GM21423 (cell line): ENCODE results near the gene WDR18.

Source experiments
- ATAC-seq: cut with Tn5 transposase; IDR thresholded peaks from one replicate; pipeline ENCODE4 v1.9.1; 2021; ENCODE audit warnings: mild to moderate bottlenecking, moderate library complexity; ENCODE audit not compliant: unreplicated experiment

The WDR18 gene

DNA sequence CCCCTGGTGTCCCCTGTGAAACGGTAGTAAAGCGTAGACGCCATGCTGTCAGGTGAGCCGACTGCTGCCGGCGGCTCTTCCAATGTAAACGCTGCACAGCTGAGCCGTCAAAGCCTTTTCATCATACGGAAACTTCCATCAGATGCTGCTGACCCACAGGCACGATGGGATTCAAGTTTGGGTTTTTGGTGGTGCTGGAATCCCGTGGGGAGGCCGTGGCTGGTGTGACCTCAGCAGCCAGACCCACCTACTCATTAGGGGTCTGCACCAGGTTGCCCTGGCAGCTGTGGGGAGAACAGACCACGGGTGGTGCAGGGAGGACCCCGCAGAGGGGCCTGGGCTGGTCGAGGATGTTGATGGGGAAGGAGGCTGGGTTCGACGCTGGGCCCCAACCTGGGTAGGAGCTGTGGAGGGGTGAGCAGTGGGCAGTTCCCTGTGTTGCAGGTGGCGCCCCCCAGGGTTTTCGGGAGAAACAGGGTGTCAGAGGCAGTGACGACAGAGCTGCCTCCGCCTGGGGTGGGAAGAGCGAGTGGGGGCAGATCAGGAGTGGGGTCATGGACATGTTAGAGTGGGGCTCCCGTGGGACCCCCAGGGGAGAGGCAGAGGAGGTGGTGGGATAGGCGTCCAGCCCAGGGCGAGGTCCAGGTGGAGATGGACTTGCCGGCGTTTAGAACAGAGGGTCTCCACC, 22.7 kb downstream of the WDR18 start:
- ATAC-seq = no peak

DNA sequence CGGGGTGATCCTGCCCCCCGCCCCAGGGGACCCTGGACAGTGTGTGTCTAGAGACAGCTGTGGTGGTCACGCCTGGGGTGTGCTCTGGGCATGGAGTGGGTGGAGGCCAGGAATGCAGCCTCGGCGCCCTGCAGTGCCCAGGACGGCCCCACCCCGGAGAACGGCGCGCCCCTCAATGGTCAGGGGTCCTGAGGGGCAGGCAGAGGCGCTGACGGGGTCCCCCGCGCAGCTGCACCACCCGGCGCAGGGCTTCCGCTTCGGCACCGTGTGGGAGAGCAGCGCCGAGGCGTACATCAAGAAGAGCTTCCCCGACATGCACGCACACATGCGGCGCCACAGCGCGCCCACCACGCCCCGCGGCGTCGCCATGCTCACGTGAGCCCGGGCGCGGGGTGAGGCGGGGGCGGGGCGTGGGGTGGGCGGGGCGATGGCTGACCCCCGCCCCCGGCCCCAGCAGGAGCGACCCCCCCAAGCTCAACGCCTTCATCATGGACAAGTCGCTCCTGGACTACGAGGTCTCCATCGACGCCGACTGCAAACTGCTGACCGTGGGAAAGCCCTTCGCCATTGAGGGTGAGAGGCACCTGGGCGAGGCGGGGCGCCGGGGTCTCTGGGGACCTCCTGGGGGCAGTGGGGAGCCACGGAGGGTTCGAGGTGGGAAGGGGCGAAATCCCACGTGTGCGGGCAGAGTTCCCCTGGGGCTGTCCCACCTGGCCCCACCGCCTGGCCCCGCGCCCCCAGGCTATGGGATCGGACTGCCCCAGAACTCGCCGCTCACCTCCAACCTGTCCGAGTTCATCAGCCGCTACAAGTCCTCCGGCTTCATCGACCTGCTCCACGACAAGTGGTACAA, 23.5 kb downstream of the WDR18 start:
- no peak for ATAC-seq

DNA sequence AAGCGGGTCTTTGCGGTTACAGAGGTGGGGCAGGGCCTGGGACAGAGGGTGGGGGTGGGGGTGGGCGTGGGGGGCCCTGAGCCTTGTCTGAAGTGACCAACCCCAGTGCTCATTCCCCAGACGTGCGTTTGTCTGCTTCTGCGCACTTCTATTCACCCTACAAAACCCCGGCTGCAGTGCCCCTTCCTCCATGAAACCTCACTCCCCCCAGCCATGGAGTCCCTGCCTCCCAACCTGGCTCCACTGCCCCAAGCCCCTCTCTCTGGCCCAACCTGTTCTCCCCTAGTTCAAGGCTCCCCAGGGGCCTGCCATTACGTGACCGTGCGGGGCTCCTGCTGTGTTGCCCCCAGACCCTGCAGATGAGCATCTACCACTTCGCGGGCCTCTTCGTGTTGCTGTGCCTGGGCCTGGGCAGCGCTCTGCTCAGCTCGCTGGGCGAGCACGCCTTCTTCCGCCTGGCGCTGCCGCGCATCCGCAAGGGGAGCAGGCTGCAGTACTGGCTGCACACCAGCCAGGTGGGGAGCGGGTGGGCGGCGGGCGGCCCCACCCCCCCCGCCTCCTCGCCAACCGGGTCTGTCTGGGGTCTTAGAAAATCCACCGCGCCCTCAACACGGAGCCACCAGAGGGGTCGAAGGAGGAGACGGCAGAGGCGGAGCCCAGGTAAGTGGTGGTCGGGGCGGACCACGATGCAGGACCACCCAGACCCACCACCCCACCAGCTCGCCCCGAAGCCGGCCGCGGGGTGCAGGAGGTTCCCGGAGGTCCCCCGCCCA, 24.3 kb downstream of the WDR18 start:
- ATAC-seq = no peak

DNA sequence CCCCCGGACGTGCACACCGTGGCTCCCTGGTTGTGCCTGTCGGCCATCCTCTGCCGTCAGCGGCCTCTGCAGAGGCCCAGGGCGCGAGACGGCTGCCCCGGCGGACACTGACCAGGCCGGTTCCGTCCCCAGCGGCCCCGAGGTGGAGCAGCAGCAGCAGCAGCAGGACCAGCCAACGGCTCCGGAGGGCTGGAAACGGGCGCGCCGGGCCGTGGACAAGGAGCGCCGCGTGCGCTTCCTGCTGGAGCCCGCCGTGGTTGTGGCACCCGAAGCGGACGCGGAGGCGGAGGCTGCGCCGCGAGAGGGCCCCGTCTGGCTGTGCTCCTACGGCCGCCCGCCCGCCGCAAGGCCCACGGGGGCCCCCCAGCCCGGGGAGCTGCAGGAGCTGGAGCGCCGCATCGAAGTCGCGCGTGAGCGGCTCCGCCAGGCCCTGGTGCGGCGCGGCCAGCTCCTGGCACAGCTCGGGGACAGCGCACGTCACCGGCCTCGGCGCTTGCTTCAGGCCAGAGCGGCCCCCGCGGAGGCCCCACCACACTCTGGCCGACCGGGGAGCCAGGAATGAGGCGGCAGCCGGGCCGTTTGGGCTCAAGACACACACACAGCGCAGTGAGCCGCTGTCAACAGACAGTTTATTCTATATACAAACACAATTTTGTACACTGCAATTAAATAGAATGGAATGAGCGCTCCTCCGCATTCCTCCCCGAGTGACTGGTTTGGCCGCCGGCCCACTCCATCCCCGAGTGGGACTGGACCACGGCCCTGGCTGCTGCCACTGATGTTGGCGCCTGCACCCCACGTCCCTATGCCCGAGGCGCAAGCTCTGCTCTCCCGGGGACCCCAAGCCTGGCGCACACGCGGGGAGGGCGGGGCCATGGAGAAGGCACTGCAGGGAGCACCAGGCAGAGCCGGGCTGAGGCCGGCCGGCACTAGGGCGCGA, 25.2 kb downstream of the WDR18 start:
- no peak for ATAC-seq

DNA sequence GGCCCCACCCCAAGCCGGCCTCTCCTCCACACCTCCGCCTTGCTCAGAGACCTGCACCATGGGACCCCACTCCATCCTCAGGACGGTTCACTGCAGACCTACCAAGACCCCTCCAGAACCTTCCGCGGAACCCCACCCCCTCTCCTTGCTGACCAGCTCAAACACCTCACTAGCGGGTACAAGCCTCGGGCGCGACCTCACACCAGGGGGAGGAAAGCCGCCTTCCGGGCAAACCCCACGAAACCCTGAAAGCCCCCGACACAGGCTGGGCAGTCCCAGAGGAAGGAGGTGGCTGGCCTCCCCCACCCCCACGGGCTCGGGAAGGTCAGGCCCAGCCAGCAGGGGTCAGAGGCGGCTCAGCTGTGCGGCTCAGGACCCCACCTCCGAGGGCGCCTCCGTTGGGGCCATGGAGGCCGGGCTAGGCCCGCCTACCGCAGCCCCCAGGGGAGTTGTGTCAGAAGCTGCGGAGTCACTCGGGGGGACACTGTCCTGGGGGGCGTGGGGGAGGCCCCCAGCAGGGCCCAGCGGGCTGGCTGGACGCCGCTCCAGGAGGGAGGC, 25.9 kb downstream of the WDR18 start:
- ATAC-seq = no peak

DNA sequence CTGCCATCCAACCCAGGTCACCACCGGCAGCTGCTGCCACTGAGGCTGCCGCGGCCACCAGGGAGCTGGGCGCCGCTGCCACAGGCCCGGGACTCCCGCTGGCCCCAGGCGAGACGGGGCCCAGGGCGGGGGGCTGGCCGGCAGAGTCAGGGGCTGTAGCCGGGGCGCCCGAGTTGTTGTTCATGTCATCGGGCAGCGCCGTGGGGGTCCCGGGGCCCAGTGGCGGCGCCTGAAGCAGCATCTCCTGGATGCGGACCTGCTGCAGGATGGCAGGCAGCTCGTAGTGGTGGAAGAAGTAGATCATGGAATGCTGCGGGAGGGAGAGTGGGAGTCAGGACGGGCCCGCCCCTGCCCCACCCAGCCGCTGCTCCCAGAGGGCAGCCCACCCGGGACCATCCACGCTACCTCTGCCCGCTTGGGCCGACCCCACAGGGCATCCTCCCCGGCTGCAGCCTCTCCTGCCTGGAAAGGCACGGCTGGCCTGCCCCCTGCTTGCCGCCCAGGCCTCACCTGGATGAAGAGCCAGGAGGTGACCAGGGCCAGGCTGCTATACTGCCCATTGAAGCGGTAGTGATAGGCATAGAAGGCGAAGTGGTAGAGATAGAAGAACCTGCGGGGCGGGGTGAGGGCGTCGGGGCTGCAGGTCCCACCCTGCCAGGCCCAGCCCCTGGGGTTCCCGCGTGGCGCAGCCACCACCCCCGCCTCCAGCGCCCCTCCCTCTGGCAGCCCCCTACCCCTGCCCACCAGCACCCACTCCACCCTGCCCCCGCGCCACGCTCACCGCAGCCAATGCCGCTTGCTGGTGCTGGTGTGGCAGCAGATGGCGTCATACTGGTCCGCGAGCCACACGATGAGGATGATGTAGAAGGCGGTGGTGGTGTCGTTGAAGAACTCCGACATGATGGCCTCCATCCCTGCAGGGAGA, 26.7 kb downstream of the WDR18 start:
- no peak for ATAC-seq

DNA sequence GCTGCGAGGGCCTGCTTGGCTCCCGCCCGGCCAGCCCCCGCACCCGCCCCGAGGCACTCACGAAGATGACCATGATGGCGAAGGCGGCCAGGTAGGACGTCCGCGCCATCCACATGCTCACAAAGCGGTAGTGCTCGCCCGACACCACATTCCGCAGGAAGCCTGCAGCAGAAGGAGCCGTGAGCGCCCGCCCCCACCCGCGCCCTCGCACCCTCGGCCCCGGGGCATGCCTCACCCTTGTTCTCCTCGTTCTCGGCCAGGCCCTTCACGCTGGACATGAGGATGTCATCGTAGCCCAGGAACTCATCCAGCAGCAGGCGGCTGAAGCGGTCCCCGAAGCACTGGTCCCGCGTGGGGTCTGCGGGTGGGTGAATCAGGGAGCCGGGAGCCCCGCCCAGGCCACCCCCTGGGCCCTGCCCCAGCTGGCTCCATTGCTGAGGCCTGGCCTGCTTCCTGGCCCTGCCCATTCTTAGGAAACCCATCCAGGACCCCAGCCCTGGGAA, 27.7 kb downstream of the WDR18 start:
- no peak for ATAC-seq

DNA sequence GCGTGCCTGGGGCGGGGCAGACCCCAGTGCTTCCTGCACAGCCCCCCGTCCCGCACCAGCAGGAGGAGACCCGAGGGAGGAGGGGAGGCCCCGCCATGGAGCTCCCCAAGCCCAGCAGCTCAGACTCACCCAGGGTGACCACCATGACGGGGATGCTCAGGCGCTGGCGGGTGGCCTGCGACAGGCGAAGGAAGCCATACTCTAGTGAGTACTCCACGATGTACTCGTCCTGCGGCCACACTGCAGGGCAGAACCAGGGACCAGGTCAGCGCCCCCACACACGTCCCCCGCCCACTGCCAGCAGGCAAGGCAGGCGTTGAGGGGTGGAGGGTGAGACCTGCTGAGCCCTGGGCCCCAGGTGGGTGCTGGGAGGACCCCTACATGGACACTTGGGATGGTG, 28.2 kb downstream of the WDR18 start:
- no peak for ATAC-seq

DNA sequence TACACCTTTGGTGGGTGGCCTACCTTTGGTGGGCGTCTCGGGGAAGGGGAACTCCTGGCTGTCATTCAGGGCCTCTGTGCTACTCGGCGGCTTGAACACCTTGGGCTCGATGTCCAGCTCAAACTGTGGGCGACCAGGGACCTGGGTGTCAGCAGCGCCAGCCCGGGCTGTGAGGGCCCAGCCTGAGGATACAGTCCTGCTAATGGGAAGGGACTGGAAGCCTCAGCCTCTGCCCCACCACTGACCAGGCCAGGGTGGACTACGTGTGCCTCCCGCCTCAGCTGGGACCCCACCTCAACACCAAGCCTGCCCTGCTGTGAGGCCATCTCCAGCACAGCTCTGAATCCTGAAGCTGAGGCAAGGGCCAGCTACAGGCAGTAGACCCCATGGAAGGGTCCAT, 29.1 kb downstream of the WDR18 start:
- ATAC-seq = no peak

DNA sequence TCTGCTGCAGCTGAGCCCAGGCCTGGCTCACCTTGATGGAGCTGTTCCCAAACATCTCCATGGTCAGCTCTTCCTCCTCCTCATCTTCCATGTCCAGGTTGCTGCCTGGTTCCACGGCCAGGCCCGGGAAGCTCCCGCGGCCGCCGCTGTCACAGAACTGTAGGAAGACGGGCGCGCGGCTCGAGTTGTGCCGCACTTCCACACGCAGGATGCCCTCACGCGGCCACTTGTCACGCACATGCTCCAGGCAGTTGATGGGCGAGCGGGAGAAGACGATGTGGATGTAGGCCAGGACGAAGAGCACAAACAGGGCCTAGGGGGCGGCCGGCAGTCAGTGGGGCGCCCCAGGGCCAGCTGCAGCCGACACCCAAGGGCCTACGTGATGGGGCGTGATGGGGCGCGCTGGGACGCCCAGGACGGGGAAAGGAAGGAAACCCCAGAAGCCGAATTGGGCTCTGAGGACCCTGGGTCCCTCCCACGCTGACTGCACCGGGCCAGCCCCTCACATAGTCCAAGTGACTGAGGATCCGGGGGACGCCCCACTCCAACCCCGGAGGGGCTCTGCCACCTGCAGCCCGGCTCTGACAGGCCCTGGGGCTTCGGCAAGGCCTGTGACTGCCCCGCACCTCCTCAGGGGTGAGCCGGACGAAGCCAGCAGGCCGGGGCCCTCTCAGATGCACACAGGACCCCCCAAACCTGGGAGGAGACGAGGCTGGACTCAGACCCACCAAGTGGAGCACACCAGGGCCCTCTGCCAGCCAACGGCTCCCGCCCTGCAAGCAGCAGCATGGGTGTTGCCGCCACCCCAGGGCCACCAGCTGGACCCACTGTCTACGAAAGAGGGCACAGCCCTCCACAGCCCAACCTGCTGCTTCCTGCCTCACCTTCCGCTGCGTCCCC, 30.3 kb downstream of the WDR18 start:
- no peak for ATAC-seq

DNA sequence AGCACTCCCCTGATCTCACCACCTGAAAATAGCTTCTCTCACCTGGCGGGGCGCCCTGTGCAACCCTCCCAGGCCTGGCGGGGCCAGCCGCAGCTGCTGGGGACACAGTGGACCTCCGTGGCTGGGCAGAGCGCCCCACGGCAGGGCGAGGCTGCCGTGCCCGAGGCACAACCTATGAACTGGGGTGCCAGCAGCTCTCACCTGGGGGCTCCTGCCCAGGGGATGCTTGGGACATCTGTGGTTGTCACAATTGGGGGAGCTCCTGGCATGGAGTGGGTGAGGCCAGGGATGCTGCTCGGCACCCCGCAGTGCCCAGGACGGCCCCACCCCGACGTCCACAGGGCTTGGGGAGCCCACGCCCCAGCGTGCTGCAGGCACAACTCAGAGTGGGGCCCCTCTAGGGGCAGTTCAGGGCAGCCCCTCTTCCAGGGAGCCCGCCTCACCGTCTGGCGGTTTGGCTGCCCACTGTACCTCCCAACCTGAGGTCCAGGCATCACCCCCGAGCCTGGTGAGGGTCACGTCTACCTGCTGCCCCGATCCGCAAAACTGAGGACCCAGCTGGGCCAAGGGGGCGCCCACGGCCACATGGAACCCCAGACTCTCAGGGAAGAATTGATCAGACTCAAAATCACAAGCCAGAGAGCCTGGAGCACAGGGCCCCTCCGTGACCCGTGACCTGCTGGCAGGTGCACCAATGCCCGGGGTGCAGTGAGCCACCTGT, 31.1 kb downstream of the WDR18 start:
- no peak for ATAC-seq

DNA sequence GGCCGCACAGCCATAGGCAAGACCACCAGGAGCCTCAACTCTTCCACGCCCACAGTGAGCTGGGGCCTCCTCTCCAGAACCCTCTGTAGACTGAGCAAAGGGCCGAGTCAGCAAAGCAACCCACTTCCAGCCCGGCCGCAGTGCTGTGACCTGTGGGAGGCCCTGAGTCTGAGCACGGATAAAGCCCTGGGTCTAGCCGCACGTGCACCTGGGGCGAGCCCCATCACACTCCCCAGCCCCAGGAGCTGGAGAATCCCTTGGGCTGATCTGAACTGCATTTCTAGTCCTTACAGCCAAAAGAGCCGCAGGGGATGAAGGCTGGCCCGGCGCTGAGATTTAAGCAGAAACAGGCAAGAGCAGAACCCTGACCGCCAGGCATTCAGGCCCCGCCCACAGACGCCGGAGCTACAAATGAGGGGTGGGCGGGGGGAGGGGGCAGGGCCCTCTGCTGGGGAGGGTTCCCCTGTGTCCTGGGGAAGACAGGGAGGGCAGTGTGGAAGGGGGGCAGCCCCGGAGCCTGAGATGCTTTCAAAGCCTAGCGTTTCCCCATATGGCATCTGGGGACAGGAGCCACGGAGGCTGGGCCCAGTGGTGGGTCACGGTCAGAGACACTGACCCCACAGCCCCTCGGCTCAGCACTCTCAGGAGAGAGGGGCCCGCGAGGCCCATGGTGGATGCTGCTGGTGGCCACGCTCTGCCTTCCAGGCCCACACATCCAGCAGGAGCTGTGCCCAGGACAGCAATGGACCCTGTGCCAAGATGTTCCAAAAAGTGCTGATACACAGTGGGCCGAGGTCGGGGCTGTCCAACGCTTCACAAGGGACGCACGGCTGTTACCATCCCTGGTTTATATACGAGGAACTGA, 31.9 kb downstream of the WDR18 start:
- ATAC-seq = no peak

DNA sequence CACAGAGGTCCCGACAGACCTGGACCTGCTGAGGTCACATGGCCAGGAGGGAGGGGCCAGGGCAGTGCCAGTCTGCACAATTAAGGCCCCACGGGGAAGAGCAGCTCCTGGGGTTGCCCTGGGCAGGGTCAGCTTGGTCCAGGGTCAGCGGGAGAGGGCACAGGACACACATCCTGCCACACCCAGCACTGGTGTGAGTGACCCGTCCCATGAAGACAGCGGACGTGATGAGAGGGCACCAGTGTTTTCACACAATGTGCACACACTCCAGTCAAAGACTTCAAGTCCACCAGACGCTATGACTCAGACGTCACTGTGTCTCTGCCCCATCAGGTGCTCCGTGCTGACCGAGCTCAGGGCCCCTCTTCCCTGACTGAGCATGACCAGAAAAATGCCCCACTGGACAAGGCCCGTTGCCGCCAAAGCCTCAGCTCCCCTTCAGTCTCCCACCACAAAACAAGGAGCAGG, 32.5 kb downstream of the WDR18 start:
- ATAC-seq = no peak

DNA sequence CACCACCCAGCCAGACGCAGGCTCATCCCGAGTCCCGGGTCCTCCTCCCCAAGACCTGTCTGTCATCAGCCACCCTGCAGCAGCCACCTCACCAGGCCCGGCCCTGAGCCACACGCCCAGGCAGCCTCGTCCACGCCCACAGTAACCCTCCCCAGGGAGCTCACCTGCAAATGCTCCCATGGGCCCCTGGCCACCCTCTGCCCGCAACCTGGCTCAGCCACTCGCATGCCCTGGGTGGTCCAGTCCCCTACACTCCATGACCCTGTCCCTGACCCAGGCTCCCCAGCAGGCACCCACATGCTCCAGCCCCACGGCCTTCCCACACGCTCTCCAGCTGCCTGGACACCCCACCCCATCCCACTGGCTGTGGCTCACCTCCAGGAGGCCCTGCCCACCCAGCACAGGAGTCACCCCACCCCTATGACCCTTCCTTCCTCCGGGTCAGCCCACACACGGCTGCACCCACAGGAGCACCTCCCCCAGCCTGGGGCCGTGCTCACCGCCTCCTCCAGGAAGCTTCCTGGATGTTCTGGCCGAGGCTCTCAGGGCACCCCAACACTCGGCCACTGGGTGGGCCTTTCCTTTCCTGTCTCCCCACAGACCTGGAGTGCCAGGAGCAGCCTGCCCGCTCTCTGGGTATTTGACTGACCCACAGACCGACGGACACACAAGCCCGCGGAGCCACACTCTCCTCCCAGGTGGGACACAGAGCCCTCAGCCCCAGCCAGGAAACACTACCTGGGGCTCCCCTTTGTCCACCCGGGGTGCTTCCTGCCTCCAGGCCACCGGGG, 33.2 kb downstream of the WDR18 start:
- ATAC-seq = no peak

DNA sequence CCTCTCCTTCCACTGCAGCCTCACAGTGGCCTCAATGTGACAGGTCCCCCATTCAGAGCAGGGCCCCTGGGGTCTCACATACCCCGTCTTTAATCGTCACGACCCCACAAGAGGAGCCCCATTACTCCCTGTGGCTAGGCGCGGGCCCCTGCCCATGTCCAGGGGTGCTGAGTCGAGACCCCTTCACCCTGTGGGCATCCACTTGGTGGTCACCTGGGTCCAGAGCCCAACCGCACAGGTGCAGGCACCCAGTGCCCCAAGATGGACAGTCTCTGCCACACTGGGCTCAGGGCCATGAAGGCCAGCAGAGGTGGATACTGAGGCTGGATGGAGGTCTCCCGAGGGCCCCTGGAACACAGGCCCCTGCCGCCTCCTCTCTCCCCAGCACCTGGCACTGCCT, 33.8 kb downstream of the WDR18 start:
- ATAC-seq = no peak

DNA sequence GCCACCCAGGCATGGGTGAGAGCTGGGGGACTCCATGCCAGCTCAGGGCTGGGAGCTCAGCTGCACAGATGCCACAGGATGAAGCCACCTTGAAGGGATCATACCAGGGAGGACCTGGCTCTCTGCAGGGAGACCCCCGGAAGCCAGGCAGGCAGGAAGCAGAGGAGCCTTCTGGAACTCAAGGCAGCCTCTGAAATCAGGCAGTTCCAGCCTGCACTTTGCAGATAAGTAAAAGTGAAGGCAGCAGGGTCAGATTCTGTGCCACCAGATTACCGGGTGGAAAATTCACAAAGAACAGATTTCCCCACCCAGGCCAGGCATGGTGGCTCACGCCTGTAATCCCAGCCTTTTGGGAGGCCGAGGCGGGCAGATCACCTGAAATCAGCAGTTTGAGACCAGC, 34.2 kb downstream of the WDR18 start:
- no peak for ATAC-seq
